Hepatocyte (in vitro differentiated cells): Measurements from ENCODE around the gene CLDN15.

Experiments used
- CTCF ChIP-seq: fragments of 200-600 bp; sonication (generic); IDR thresholded peaks from 2 replicates; pipeline ENCODE4 v1.5.1; 2016; ENCODE audit warnings: antibody characterized with exemption, mild to moderate bottlenecking; ENCODE audit not compliant: poor library complexity
- EZH2 ChIP-seq: fragments of 200-600 bp; sonication (generic); IDR thresholded peaks from 2 replicates; pipeline ENCODE4 v1.6.1; 2016; ENCODE audit warnings: antibody characterized with exemption, mild to moderate bottlenecking, borderline replicate concordance
- EZH2phosphoT487 ChIP-seq: fragments of 200-600 bp; sonication (generic); IDR thresholded peaks from one replicate; pipeline ENCODE4 v1.6.1; 2018; ENCODE audit warnings: antibody characterized with exemption, mild to moderate bottlenecking, low read depth, moderate library complexity; ENCODE audit not compliant: unreplicated experiment, severe bottlenecking

- no peak for TF ChIP-seq CTCF
- no peak for TF ChIP-seq EZH2phosphoT487
- no peak for TF ChIP-seq EZH2
Observed at GRCh38 chr7:101269664-101270063, 32.1 kb upstream of the CLDN15 start.
